Measurements from ENCODE around the gene IRS2.

GRCh38 chr13:109755551-109755950, 30.8 kb downstream of the IRS2 start:
- TF ChIP-seq EZH2 (IDR thresholded peaks at IDR 0.05; ENCODE audit: insufficient read depth, low read length) (no peak), CTCF (IDR thresholded peaks at IDR 0.05; ENCODE audit: insufficient read depth, low read depth, low read length) (no peak)

Data from astrocyte (in vitro differentiated cells and primary cell).